Colonic mucosa (tissue), 4 donors: ENCODE data around the gene VIPR2. TPM values are rescaled to one million over a fixed set of nuclear protein-coding genes. Genes with fewer than 3 reads are reported as not detected.

Experiments
- DNase-seq: peaks from one replicate; pipeline ENCODE4 v3.0.0-alpha.2; 2020
- H3K27ac ChIP-seq: fragments of 200-600 bp; one replicate; pipeline ENCODE4 v1.8.0; 2021
- H3K27me3 ChIP-seq: fragments of 200-600 bp; one replicate; pipeline ENCODE4 v1.8.0; 2021
- H3K36me3 ChIP-seq: fragments of 200-600 bp; one replicate; pipeline ENCODE4 v1.8.0; 2021
- H3K4me1 ChIP-seq: fragments of 200-600 bp; one replicate; pipeline ENCODE4 v1.8.0; 2021; ENCODE audit warnings: mild to moderate bottlenecking
- H3K4me3 ChIP-seq: fragments of 200-600 bp; one replicate; pipeline ENCODE4 v1.8.0; 2021
- H3K9ac ChIP-seq, 2 donors: one replicate each; pipeline ENCODE4 v1.7.0; 2013; ENCODE audit warnings: control low read depth in 2 of 2, low read depth in 2 of 2, low read length in 2 of 2
- H3K9me3 ChIP-seq: fragments of 200-600 bp; one replicate; pipeline ENCODE4 v1.8.0; 2021
- CTCF ChIP-seq: fragments of 200-600 bp; IDR thresholded peaks from one replicate; pipeline ENCODE4 v1.8.0; 2022; ENCODE audit warnings: antibody characterized with exemption, mild to moderate bottlenecking
- intact Hi-C: fragments of 100-400 bp; cut with DNase I; formaldehyde crosslinking; loops from one replicate; pipeline ENCODE4 v1.14.1; 2022
- total RNA-seq, 2 donors: library from RNA; stranded (reverse); fragmentation: NEBNext Ultra II Directional in 1 of 2; extraction: Animal tissue kit (Norgen Biotek cat#: 25700) in 1 of 2; gene quantifications; one replicate each; pipeline ENCODE4 v1.2.1, GENCODE V29; 2021
- donor health status: healthy.
- donor health status: DM: no; HTN: no; CAD: no.
- donor health status: DM: no; HTN: no; CAD: no.

VIPR2 gene
- total RNA-seq, 2 donors from 2014 or later = 0.37 to 1.3 TPM

GRCh38 chr7:159151231-159151630 lies 6.6 kb upstream of the VIPR2 start:
- no peaks in the 10 kb centered on the region for H3K4me1 ChIP-seq
- H3K9ac ChIP-seq = no peak overlapping the region
- intact Hi-C loops = no loop called here
- no peak for TF ChIP-seq CTCF
- H3K27ac ChIP-seq = no peak overlapping the region
- DNase-seq = no peak
- H3K27me3 ChIP-seq = no peaks in the 10 kb centered on the region
- H3K4me3 ChIP-seq = no peak overlapping the region
- no peaks in the 10 kb centered on the region for H3K9me3 ChIP-seq
- H3K36me3 ChIP-seq = no peaks in the 10 kb centered on the region

GRCh38 chr7:159149488-159149887 lies 4.8 kb upstream of the VIPR2 start:
- intact Hi-C loops = no loop called here
- Histone ChIP-seq H3K4me3 (no peak overlapping the region), H3K4me1 (no peaks in the 10 kb centered on the region), H3K9me3 (no peaks in the 10 kb centered on the region), H3K9ac (no peak overlapping the region), H3K27me3 (peaks cover 11% of the 10 kb centered on the region), H3K27ac (no peak overlapping the region), H3K36me3 (no peaks in the 10 kb centered on the region)
- no peak for DNase-seq
- TF ChIP-seq CTCF = no peak

DNA sequence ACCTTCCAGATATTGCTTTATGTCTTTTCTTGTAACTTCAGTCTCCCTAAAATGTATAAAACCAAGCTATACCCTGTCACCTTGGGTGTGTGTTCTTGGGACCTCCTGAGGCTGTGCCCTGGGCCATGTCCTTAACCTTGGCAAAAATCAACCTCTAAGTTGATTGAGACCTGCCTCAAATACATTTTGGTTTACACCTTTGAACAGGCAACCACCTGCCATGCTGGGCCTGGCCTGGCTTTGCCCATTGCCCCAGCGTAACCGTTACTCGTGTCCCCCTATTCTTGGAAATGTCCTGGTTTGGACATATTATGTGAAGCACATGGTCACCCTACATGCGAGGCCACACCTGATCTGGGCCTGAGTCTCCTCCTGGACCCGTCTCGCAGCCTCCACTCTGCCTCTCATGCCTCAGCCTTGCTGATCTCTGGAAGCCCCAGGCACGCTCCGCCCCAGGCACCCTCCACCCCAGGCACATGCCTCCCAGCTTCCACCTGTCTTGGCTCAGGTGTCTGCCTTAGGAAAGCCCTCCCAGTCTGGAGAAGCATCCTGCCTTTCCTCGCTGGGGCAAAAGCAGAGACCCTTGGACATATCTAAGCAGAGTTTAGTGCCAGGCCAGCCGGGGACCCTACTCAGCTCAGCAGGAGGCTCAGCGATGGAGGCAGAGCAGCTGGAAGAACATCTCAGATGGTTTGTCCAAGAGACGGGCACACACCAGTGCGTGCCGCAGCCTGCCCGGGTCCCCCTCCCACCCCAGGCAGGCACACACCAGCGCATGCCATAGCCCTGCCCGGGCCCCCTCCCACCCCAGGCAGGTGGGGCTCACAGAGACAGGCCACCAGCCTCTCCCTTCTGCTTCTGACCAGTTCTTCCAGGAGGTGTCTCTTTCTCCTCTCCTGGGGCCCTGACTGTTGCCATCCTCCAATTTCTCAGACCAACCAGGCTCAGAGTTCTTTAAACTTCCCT lies 4.0 kb upstream of the VIPR2 start:
- Histone ChIP-seq H3K9ac (no peak overlapping the region), H3K9me3 (no peaks in the 10 kb centered on the region), H3K36me3 (no peaks in the 10 kb centered on the region), H3K4me1 (no peaks in the 10 kb centered on the region), H3K27ac (no peak overlapping the region), H3K27me3 (peaks cover 19% of the 10 kb centered on the region), H3K4me3 (no peak overlapping the region)
- intact Hi-C loops = no loop called here
- DNase-seq = no peak
- TF ChIP-seq CTCF = no peak

DNA sequence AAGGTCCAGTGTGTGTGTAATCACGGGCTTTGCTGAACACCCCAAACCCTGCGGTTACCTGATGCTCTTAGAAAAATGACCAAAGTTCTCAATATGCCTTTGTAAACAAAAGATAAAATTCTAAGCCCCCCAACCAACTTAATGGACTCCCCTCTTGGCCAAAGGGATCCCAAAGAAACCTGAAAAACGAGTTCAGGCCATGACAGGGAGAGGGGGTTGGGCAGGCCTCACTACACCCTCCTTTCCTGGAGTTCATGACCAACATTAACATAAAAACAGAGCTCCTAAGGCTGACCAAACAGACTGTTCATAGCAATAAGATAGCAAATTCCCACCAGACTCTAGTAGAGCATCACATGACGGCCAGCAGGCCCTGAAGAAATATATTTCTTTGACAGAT lies 3.0 kb upstream of the VIPR2 start:
- DNase-seq = no peak
- Histone ChIP-seq H3K9me3 (no peaks in the 10 kb centered on the region), H3K27ac (no peak overlapping the region), H3K4me1 (no peaks in the 10 kb centered on the region), H3K9ac (no peak overlapping the region), H3K36me3 (no peaks in the 10 kb centered on the region), H3K4me3 (no peak overlapping the region), H3K27me3 (peaks cover 29% of the 10 kb centered on the region)
- intact Hi-C loops = no loop called here
- TF ChIP-seq CTCF = no peak

GRCh38 chr7:159147246-159147645 lies 2.6 kb upstream of the VIPR2 start:
- Histone ChIP-seq H3K27ac (no peak overlapping the region), H3K36me3 (no peaks in the 10 kb centered on the region), H3K9ac (no peak overlapping the region), H3K4me1 (no peaks in the 10 kb centered on the region), H3K4me3 (no peak overlapping the region), H3K27me3 (peaks cover 29% of the 10 kb centered on the region), H3K9me3 (no peaks in the 10 kb centered on the region)
- TF ChIP-seq CTCF = no peak
- no peak for DNase-seq
- intact Hi-C loops = no loop called here
